ENCODE data around the gene PROSER3.

DNA sequence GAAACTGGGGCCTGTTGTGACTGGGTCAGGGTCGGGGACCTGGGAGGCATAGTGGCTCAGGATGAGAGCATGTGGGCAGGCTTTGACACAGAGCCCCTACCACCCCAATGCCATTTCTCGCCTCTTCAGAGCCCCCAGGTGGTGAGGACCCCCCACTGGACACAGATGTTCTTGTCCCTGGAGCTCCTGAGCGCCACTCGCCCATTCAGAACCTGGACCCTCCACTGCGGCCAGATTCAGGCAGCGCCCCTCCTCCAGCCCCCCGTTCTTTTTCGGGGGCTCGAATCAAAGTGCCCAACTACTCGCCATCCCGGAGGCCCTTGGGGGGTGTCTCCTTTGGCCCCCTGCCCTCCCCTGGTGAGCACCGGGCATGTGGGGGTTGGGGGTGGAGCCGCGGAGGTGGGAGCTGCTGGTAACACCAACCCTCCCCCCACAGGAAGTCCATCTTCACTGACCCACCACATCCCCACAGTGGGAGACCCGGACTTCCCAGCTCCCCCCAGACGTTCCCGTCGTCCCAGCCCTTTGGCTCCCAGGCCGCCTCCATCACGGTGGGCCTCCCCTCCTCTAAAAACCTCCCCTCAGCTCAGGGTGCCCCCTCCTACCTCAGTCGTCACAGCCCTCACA, 26.1 kb upstream of the PROSER3 start:
- TF ChIP-seq, protein P1, sequence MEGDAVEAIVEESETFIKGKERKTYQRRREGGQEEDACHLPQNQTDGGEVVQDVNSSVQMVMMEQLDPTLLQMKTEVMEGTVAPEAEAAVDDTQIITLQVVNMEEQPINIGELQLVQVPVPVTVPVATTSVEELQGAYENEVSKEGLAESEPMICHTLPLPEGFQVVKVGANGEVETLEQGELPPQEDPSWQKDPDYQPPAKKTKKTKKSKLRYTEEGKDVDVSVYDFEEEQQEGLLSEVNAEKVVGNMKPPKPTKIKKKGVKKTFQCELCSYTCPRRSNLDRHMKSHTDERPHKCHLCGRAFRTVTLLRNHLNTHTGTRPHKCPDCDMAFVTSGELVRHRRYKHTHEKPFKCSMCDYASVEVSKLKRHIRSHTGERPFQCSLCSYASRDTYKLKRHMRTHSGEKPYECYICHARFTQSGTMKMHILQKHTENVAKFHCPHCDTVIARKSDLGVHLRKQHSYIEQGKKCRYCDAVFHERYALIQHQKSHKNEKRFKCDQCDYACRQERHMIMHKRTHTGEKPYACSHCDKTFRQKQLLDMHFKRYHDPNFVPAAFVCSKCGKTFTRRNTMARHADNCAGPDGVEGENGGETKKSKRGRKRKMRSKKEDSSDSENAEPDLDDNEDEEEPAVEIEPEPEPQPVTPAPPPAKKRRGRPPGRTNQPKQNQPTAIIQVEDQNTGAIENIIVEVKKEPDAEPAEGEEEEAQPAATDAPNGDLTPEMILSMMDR (IDR thresholded peaks at IDR 0.05): no peak
- TF ChIP-seq EZH2 (IDR thresholded peaks at IDR 0.05; ENCODE audit: borderline replicate concordance, insufficient read depth, low read depth, low read length, poor library complexity, severe bottlenecking): no peak

Data from B cell (primary cell).